ENCODE data around the gene PDLIM1. TPM values are rescaled to one million over a fixed set of nuclear protein-coding genes. Genes with fewer than 3 reads are reported as not detected.

PDLIM1 gene
- total RNA-seq, 2 donors from 2014 or later = 126 to 130 TPM

DNA sequence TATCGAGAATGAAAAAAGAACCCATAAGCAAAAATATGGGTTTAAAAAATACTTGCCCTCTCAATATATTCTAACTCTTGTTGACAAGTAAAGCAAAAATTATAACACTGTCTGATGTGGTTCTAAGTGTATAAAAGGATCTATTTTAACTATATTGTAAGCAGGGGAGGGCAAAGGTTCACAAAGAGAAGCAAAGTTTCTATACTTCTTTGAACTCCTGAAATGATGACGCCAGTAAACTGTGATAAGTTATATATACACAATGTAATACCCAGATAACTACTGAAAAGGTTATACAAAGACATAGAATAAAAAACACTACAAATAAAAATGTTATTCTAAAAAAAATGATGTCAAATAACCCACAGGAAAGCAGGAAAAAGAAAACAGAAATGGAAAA, 37.1 kb downstream of the PDLIM1 start:
- no peaks in the 10 kb centered on the region for H3K27me3 ChIP-seq
- peaks cover 8% of the 10 kb centered on the region for H3K36me3 ChIP-seq

GRCh38 chr10:95253007-95253406, 37.8 kb downstream of the PDLIM1 start:
- Histone ChIP-seq H3K9me3 (peaks cover 0 to 6% of the 10 kb centered on the region in 2 donors), H3K27ac (no peak overlapping the region), H3K4me1 (peaks cover 0 to 34% of the 10 kb centered on the region in 2 donors), H3K27me3 (no peaks in the 10 kb centered on the region), H3K36me3 (peaks cover 7% of the 10 kb centered on the region), H3K4me3 (no peak overlapping the region)
- TF ChIP-seq CTCF (IDR thresholded peaks at IDR 0.05) = no peak
- no peak for DNase-seq (ENCODE audit: low spot score)

More for the DNA sequence above, 37.1 kb downstream of the PDLIM1 start:
- Histone ChIP-seq H3K27ac (no peak overlapping the region), H3K9me3 (peaks cover 0 to 6% of the 10 kb centered on the region in 2 donors), H3K4me1 (peaks cover 0 to 27% of the 10 kb centered on the region in 2 donors), H3K4me3 (no peak overlapping the region)
- DNase-seq (ENCODE audit: low spot score) = no peak
- no peak for TF ChIP-seq CTCF (IDR thresholded peaks at IDR 0.05)

- Histone ChIP-seq H3K4me3 (no peak overlapping the region), H3K27ac (no peak overlapping the region), H3K9me3 (no peaks in the 10 kb centered on the region), H3K4me1 (peaks cover 0 to 52% of the 10 kb centered on the region in 2 donors), H3K36me3 (peaks cover 11% of the 10 kb centered on the region), H3K27me3 (no peaks in the 10 kb centered on the region)
- no peak for TF ChIP-seq CTCF (IDR thresholded peaks at IDR 0.05)
- peak; percentile 55 for DNase-seq (ENCODE audit: low spot score)
These were observed 39.9 kb downstream of the PDLIM1 start for GRCh38 chr10:95250856-95251255.

DNA sequence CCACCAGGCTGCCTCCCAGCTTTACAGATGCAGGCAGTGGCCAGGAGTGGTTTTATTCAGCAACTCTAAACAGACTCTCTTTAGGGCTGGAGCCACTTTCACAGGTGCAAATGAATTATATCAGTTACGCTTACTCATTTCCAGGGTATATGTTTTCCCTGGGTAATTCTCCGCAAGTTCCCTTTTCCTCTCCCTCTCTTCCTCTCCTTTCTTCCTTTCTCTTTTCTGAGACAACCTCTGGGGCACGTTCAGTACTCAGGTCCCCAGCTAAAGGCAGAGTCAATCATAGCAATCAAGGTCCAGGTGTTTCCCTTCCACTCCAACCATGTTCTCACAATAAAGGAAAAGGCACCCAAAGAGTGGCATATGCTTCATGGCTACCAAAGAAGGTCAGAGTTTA, 41.3 kb downstream of the PDLIM1 start:
- Histone ChIP-seq H3K4me3 (no peak overlapping the region), H3K9me3 (no peaks in the 10 kb centered on the region), H3K4me1 (peaks cover 0 to 52% of the 10 kb centered on the region in 2 donors), H3K36me3 (peaks cover 24% of the 10 kb centered on the region), H3K27ac (peak overlapping the region in 1 of 2 donors; percentile 65), H3K27me3 (no peaks in the 10 kb centered on the region)
- TF ChIP-seq CTCF (IDR thresholded peaks at IDR 0.05) = no peak
- peak; percentile 48 for DNase-seq (ENCODE audit: low spot score)

DNA sequence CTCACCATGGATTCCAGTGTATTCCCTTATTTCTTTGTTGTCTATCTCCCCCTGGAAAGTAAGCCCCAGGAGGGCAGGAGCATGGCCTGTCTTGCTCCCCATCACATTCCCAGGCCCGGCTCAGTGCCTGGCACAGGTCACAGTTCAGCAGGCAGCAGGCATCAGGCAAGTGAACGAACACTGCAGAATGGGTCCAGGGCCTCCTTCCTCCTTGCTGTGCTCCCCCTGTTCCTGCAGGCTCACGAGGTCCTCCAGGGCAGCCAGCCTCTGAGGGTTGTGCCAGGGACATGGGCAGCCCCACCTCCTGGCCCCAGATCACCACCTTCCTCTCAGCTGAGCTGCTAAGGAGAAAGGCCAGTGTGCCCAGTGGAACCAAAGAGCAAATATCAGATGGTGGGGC, 41.8 kb downstream of the PDLIM1 start:
- peak overlapping the region; percentile 59 to 65 for H3K27ac ChIP-seq
- DNase-seq (ENCODE audit: low spot score) = peak; percentile 57
- peaks cover 0 to 52% of the 10 kb centered on the region in 2 donors for H3K4me1 ChIP-seq

More for the DNA sequence above, 41.8 kb downstream of the PDLIM1 start:
- Histone ChIP-seq H3K27me3 (no peaks in the 10 kb centered on the region), H3K4me3 (no peak overlapping the region), H3K36me3 (peaks cover 29% of the 10 kb centered on the region), H3K9me3 (no peaks in the 10 kb centered on the region)
- no peak for TF ChIP-seq CTCF (IDR thresholded peaks at IDR 0.05)

Measured in right atrium auricular region (tissue), 2 donors.